GM23248 (cell line): ENCODE measurements around the gene STON2.

Experiments used
- EZH2 ChIP-seq: fragments of 200-600 bp; sonication (generic); IDR thresholded peaks from 2 replicates; pipeline ENCODE4 v1.6.1; 2018; ENCODE audit warnings: antibody characterized with exemption, mild to moderate bottlenecking; ENCODE audit not compliant: insufficient read depth, poor library complexity, severe bottlenecking
- EZH2phosphoT487 ChIP-seq: fragments of 200-600 bp; sonication (generic); IDR thresholded peaks from 2 replicates; pipeline ENCODE4 v1.6.1; 2018; ENCODE audit warnings: antibody characterized with exemption, moderate library complexity, mild to moderate bottlenecking, low read depth; ENCODE audit not compliant: insufficient read depth

- TF ChIP-seq EZH2 (no peak), EZH2phosphoT487 (no peak)
Observed at GRCh38 chr14:81394739-81395138, 5.4 kb downstream of the STON2 start.
